ENCODE results near the gene C1orf159. TPM values are rescaled to one million over a fixed set of nuclear protein-coding genes. Genes with fewer than 3 reads are reported as not detected.

Gene C1orf159
- total and polyA plus RNA-seq, 3 donors from 2014 or later = 40.7 to 68.3 (median 50.7) TPM

GRCh38 chr1:1088801-1089680 is 26.8 kb downstream of the C1orf159 start:
- H3K9me3 ChIP-seq = no peaks in the 10 kb centered on the region
- H3K27me3 ChIP-seq = no peaks in the 10 kb centered on the region
- no peak for DNase-seq
- no peaks in the 10 kb centered on the region for H3K36me3 ChIP-seq (ENCODE audit: low read depth, missing control alignments)
- intact Hi-C loops (cut with DNase I; ENCODE audit: low total_unique reads) = no loop called here
- TF ChIP-seq CTCF (IDR thresholded peaks at IDR 0.05) (no peak), POLR2A (IDR thresholded peaks at IDR 0.05) (no peak)
- 93 to 96% methylated on average over 24 to 45 of the region's 46 CpGs for WGBS, 2 donors
- no peak overlapping the region for H3K27ac ChIP-seq
- H3K4me3 ChIP-seq = no peak overlapping the region
- H3K4me1 ChIP-seq = no peaks in the 10 kb centered on the region

- Histone ChIP-seq H3K27me3 (no peaks in the 10 kb centered on the region), H3K4me1 (no peaks in the 10 kb centered on the region), H3K9me3 (no peaks in the 10 kb centered on the region), H3K4me3 (no peak overlapping the region), H3K36me3 (ENCODE audit: low read depth, missing control alignments) (no peaks in the 10 kb centered on the region), H3K27ac (no peak overlapping the region)
- no peak for DNase-seq
- no peak for TF ChIP-seq POLR2A (IDR thresholded peaks at IDR 0.05)
- no peak for TF ChIP-seq CTCF (IDR thresholded peaks at IDR 0.05)
- intact Hi-C loops (cut with DNase I; ENCODE audit: low total_unique reads) = no loop called here
- 85 to 86% methylated on average over 20 to 33 of the region's 39 CpGs for WGBS, 2 donors
Measured at GRCh38 chr1:1088029-1088800, 27.7 kb downstream of the C1orf159 start.

DNA sequence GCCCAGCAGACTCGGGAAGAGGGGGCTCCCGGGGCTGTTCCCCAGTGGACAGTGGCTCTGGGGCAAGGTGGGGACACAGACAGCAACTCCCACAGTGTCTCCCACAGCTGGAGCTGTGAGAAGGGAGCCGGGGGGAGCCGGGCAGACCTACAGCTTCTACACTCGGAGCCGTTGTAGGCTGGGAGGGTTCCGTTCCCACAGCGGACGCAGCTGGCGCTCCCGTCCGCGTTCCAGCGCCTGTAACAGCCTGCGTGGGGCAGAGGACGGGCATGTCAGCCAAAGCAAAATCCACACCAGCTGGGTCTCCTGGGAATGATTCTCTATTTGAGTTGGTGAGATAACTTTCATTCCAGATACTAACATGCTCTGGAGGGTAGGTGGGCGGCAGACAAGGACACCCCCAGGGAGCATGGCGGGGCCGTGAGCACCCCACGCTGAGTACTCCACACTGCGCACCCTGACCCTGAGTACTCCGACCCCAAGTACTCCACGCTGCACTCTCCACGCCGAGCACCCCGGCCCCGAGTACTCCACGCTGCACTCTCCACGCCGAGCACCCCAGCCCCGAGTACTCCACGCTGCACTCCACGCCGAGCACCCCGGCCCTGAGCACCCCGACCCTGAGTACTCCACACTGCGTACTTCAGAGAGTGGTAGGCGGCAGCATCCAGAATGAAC is 28.4 kb downstream of the C1orf159 start:
- TF ChIP-seq POLR2A (IDR thresholded peaks at IDR 0.05) = no peak
- no peak for TF ChIP-seq CTCF (IDR thresholded peaks at IDR 0.05)
- 91 to 92% methylated on average over 37 to 38 of the region's 38 CpGs for WGBS, 2 donors
- H3K9me3 ChIP-seq = no peaks in the 10 kb centered on the region
- H3K27ac ChIP-seq = no peak overlapping the region
- intact Hi-C loops (cut with DNase I; ENCODE audit: low total_unique reads) = no loop called here
- no peak overlapping the region for H3K4me3 ChIP-seq
- no peaks in the 10 kb centered on the region for H3K36me3 ChIP-seq (ENCODE audit: low read depth, missing control alignments)
- H3K27me3 ChIP-seq = no peaks in the 10 kb centered on the region
- DNase-seq = no peak
- H3K4me1 ChIP-seq = no peaks in the 10 kb centered on the region

DNA sequence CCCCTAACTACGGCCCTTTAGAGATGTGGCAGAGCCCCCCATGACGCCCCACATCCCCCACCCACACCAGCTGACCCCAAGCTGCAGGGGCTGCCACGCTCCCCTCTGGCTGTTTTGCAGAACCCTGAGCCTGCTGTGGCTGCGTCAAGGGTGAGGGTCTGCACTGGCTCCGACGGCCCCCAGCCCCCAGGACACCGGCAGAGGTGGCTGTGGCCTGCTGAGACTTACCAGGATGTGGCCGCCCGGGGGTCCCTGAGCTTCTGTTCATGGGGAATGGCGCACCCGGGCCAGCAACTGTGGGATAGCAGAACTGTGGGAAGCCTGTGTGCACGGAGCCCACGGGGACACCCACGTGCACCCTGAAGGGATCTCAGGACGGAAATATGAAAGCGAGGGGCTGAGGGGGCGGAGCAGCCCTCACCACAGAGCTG is 29.0 kb downstream of the C1orf159 start:
- no peak overlapping the region for H3K27ac ChIP-seq
- H3K9me3 ChIP-seq = no peaks in the 10 kb centered on the region
- H3K4me1 ChIP-seq = no peaks in the 10 kb centered on the region
- no peak for TF ChIP-seq POLR2A (IDR thresholded peaks at IDR 0.05)
- no peak for TF ChIP-seq CTCF (IDR thresholded peaks at IDR 0.05)
- no peaks in the 10 kb centered on the region for H3K27me3 ChIP-seq
- WGBS, 2 donors = 94 to 100% methylated on average over 6 to 17 of the region's 17 CpGs
- DNase-seq = no peak
- no peak overlapping the region for H3K4me3 ChIP-seq
- intact Hi-C loops (cut with DNase I; ENCODE audit: low total_unique reads) = no loop called here
- no peaks in the 10 kb centered on the region for H3K36me3 ChIP-seq (ENCODE audit: low read depth, missing control alignments)

Measured in testis (tissue), 3 donors.